HG03066 (cell line): Measurements from ENCODE around the gene TMEFF1.

Experiments used
- ATAC-seq: cut with Tn5 transposase; IDR thresholded peaks from one replicate; pipeline ENCODE4 v1.9.1; 2021; ENCODE audit warnings: low read depth; ENCODE audit not compliant: unreplicated experiment

Gene TMEFF1

GRCh38 chr9:100597236-100597635 lies 124.3 kb downstream of the TMEFF1 start:
- ATAC-seq, result no peak

- ATAC-seq, result peak; percentile 72
These were observed 125.7 kb downstream of the TMEFF1 start for GRCh38 chr9:100598641-100599145.

GRCh38 chr9:100600521-100601079 lies 127.7 kb downstream of the TMEFF1 start:
- ATAC-seq, result no peak

GRCh38 chr9:100601216-100601615 lies 128.3 kb downstream of the TMEFF1 start:
- no peak for ATAC-seq

- no peak for ATAC-seq
These were observed 129.4 kb downstream of the TMEFF1 start for GRCh38 chr9:100602342-100602801.

GRCh38 chr9:100605405-100605804 lies 132.5 kb downstream of the TMEFF1 start:
- no peak for ATAC-seq

GRCh38 chr9:100619194-100619593 lies 146.2 kb downstream of the TMEFF1 start:
- ATAC-seq, result no peak

- ATAC-seq, result no peak
These were observed 146.7 kb downstream of the TMEFF1 start for GRCh38 chr9:100619665-100620064.

- no peak for ATAC-seq
These were observed 151.0 kb downstream of the TMEFF1 start for GRCh38 chr9:100623969-100624368.

GRCh38 chr9:100626949-100627348 lies 154.0 kb downstream of the TMEFF1 start:
- ATAC-seq, result no peak
